Ishikawa (cell line): Measurements from ENCODE around the gene C19orf47.

ENCODE experiments used
- CEBPB ChIP-seq: IDR thresholded peaks from 2 replicates; pipeline ENCODE4 v1.6.1; 2012
- CREB1 ChIP-seq: IDR thresholded peaks from 2 replicates; pipeline ENCODE4 v1.6.1; 2012; ENCODE audit warnings: low read depth
- EGR1 ChIP-seq: IDR thresholded peaks from 2 replicates; pipeline ENCODE4 v1.6.1; 2012
- EP300 ChIP-seq: IDR thresholded peaks from 2 replicates; pipeline ENCODE4 v1.6.1; 2012; ENCODE audit warnings: borderline replicate concordance
- FOXM1 ChIP-seq: IDR thresholded peaks from 2 replicates; pipeline ENCODE4 v1.6.1; 2012; ENCODE audit warnings: low read depth, borderline replicate concordance
- RAD21 ChIP-seq: IDR thresholded peaks from 2 replicates; pipeline ENCODE4 v1.6.1; 2012; ENCODE audit warnings: low read depth
- TAF1 ChIP-seq: IDR thresholded peaks from 2 replicates; pipeline ENCODE4 v1.6.1; 2012; ENCODE audit warnings: low read depth, mild to moderate bottlenecking
- TCF12 ChIP-seq: IDR thresholded peaks from 2 replicates; pipeline ENCODE4 v1.6.1; 2012; ENCODE audit warnings: low read depth
- TEAD4 ChIP-seq: IDR thresholded peaks from 2 replicates; pipeline ENCODE4 v1.6.1; 2012
- YY1 ChIP-seq: IDR thresholded peaks from 2 replicates; pipeline ENCODE4 v1.6.1; 2012; ENCODE audit warnings: low read depth
- ZBTB7A ChIP-seq: IDR thresholded peaks from 2 replicates; pipeline ENCODE4 v1.6.1; 2012; ENCODE audit warnings: low read depth
- TF ChIP-seq, protein P1 (sequence below): IDR thresholded peaks from 2 replicates; pipeline ENCODE4 v1.6.1; 2012; ENCODE audit warnings: low read depth, mild to moderate bottlenecking
- TF ChIP-seq, protein P2 (sequence below): IDR thresholded peaks from 2 replicates; pipeline ENCODE4 v1.6.1; 2012
- TF ChIP-seq, protein P3 (sequence below): IDR thresholded peaks from 2 replicates; pipeline ENCODE4 v1.6.1; 2012

DNA sequence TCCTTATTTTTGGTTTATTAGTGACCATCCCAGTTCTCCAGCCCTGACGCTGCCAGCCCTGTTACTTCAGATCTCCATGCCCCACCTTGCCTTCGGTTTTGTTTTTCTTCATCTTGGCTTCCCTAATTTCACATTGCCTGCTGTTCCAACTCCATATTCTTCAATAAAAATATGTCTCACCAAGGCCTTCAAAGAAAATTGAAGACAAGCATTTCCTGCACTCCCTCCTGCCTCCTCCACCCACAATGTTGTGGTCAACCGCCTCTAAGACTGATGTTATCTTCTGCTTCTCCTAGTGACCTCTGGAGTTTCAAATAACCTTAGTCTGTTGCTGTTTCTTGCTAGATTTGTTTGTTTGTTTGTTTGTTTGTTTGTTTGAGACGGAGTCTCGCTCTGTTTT is 14.9 kb upstream of the C19orf47 start:
- TF ChIP-seq, protein P1, sequence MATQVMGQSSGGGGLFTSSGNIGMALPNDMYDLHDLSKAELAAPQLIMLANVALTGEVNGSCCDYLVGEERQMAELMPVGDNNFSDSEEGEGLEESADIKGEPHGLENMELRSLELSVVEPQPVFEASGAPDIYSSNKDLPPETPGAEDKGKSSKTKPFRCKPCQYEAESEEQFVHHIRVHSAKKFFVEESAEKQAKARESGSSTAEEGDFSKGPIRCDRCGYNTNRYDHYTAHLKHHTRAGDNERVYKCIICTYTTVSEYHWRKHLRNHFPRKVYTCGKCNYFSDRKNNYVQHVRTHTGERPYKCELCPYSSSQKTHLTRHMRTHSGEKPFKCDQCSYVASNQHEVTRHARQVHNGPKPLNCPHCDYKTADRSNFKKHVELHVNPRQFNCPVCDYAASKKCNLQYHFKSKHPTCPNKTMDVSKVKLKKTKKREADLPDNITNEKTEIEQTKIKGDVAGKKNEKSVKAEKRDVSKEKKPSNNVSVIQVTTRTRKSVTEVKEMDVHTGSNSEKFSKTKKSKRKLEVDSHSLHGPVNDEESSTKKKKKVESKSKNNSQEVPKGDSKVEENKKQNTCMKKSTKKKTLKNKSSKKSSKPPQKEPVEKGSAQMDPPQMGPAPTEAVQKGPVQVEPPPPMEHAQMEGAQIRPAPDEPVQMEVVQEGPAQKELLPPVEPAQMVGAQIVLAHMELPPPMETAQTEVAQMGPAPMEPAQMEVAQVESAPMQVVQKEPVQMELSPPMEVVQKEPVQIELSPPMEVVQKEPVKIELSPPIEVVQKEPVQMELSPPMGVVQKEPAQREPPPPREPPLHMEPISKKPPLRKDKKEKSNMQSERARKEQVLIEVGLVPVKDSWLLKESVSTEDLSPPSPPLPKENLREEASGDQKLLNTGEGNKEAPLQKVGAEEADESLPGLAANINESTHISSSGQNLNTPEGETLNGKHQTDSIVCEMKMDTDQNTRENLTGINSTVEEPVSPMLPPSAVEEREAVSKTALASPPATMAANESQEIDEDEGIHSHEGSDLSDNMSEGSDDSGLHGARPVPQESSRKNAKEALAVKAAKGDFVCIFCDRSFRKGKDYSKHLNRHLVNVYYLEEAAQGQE: no peak
- TF ChIP-seq RAD21 (no peak), EGR1 (no peak), ZBTB7A (no peak), CREB1 (no peak), EP300 (no peak), TAF1 (no peak), CEBPB (no peak), YY1 (no peak), TCF12 (no peak), TEAD4 (no peak), FOXM1 (no peak)
- TF ChIP-seq, protein P2, sequence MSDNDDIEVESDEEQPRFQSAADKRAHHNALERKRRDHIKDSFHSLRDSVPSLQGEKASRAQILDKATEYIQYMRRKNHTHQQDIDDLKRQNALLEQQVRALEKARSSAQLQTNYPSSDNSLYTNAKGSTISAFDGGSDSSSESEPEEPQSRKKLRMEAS: no peak
- TF ChIP-seq, protein P3, sequence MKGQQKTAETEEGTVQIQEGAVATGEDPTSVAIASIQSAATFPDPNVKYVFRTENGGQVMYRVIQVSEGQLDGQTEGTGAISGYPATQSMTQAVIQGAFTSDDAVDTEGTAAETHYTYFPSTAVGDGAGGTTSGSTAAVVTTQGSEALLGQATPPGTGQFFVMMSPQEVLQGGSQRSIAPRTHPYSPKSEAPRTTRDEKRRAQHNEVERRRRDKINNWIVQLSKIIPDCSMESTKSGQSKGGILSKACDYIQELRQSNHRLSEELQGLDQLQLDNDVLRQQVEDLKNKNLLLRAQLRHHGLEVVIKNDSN: no peak
